Mucosa of stomach (tissue), 1 donor: ENCODE measurements around the gene CACNA1H.
"Not testable (repeated sequence)": the region's sequence is repeated elsewhere in the genome, so short reads cannot be mapped to it uniquely, and the experiment has no call there.

ENCODE experiments used
- H3K27me3 ChIP-seq: one replicate; pipeline ENCODE4 v1.7.0; 2013; ENCODE audit warnings: mild to moderate bottlenecking, low read length; ENCODE audit not compliant: control insufficient read depth, insufficient read depth
- H3K36me3 ChIP-seq: one replicate; pipeline ENCODE4 v1.7.0; 2013; ENCODE audit warnings: low read length; ENCODE audit not compliant: control insufficient read depth, insufficient read depth
- H3K4me1 ChIP-seq: one replicate; pipeline ENCODE4 v1.7.0; 2013; ENCODE audit warnings: mild to moderate bottlenecking, low read length; ENCODE audit not compliant: control insufficient read depth, insufficient read depth
- H3K4me3 ChIP-seq: one replicate; pipeline ENCODE4 v1.7.0; 2013; ENCODE audit warnings: low read length
- H3K9ac ChIP-seq: one replicate; pipeline ENCODE4 v1.7.0; 2013; ENCODE audit warnings: mild to moderate bottlenecking, low read length, moderate library complexity
- H3K9me3 ChIP-seq: one replicate; pipeline ENCODE4 v1.7.0; 2013; ENCODE audit warnings: mild to moderate bottlenecking, low read length, moderate library complexity; ENCODE audit not compliant: control insufficient read depth
- donor health status: Pancreatic carcinoma.

The CACNA1H gene

GRCh38 chr16:1220098-1220728 lies 67.3 kb downstream of the CACNA1H start:
- Histone ChIP-seq H3K27me3 (no peaks in the 10 kb centered on the region), H3K4me1 (peaks cover 4% of the 10 kb centered on the region), H3K9me3 (no peaks in the 10 kb centered on the region), H3K4me3 (no peak overlapping the region), H3K9ac (no peak overlapping the region), H3K36me3 (no peaks in the 10 kb centered on the region)

DNA sequence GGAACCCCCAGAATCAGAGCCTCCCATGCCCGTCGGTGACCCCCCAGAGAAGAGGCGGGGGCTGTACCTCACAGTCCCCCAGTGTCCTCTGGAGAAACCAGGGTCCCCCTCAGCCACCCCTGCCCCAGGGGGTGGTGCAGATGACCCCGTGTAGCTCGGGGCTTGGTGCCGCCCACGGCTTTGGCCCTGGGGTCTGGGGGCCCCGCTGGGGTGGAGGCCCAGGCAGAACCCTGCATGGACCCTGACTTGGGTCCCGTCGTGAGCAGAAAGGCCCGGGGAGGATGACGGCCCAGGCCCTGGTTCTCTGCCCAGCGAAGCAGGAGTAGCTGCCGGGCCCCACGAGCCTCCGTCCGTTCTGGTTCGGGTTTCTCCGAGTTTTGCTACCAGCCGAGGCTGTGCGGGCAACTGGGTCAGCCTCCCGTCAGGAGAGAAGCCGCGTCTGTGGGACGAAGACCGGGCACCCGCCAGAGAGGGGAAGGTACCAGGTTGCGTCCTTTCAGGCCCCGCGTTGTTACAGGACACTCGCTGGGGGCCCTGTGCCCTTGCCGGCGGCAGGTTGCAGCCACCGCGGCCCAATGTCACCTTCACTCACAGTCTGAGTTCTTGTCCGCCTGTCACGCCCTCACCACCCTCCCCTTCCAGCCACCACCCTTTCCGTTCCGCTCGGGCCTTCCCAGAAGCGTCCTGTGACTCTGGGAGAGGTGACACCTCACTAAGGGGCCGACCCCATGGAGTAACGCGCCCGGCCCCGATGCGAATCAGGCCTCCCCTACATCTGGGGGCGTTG lies 68.1 kb downstream of the CACNA1H start:
- Histone ChIP-seq H3K4me3 (no peak overlapping the region), H3K4me1 (peaks cover 12% of the 10 kb centered on the region), H3K9me3 (no peaks in the 10 kb centered on the region), H3K36me3 (no peaks in the 10 kb centered on the region), H3K9ac (no peak overlapping the region), H3K27me3 (no peaks in the 10 kb centered on the region)

DNA sequence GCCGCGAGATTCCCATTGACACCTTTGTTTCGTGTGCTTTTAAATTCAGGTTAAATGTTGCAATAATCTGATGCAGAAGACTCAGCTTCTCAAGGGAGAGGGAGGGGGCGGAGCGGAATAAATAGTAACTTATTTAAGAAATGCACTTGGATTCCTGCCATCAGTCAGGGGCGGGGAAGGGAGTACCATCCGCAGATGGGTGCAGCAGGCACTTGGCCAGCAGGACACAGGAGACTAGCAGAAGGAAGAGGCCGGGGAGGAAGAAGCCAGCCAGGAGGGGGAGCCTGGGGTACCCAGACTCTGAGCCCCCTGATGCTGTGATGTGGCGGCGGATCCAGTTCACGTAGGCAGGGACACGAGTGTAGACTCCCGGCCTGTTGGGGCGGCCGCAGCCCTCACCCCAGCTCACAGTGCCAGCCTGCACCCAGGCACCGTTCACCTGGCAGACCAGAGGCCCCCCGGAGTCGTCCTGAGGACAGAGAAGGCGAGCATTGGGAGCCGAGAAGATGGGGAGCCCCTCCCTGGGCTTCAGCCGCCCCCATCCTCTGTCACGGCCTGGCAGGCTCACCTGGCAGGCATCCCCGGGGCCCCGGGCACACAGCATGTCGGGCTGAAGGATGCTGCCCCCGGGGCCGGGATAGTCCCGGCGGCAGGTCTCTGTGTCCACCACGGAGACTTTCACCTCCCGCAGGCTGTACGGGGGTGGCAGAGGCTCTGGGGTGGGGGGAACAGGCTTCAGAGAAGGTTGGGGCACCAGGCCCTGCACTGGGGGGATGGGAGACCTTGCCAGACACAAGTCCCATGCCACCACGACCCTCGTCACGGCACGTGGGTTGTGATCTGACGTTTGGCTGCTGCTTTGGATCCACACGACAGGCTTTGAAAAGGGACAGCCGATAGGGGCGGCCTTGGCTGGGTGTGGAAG lies 69.0 kb downstream of the CACNA1H start:
- H3K36me3 ChIP-seq, result no peaks in the 10 kb centered on the region
- no peaks in the 10 kb centered on the region for H3K9me3 ChIP-seq
- H3K4me1 ChIP-seq, result peaks cover 13% of the 10 kb centered on the region
- H3K9ac ChIP-seq, result no peak overlapping the region
- no peak overlapping the region for H3K4me3 ChIP-seq
- no peaks in the 10 kb centered on the region for H3K27me3 ChIP-seq

DNA sequence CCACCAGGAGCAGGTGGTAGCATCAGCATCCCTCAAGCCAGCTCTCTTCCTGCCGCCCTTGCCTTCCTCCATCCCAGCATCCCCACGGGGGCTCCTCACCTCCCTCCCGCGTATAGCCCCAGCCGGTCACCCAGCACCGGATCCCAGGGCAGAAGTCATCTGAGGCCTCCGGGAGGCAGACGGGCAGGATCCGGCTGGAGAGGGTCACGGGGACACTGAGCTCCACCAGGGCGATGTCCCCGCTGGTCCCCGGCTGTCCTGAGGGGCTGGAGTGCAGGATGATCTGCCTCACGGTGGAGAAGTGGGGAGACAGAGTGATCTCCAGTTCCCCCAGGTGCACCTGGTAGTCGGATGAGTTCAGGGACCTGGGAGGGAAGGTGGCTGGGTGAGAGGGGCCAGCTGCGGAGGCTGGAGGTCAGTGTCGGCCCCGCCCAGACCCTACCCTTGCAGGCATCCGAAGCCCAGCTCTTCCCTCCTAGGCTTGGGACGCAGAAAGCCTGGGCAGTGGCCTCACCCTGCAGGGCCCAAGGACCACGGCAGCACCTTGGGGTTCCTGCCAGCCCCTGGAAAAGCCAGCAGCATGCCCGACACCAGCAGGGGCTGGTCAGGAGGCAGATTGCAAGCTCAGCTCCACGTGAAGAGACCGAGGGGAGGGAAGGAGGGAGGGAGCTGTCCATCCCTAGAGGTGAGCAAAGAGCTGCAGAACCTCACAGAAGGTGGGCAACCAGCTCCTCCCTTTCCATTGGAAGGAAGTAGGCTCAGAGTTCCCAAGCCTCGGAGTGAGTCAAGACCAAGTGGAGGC lies 69.8 kb downstream of the CACNA1H start:
- no peaks in the 10 kb centered on the region for H3K27me3 ChIP-seq
- H3K4me1 ChIP-seq, result peaks cover 13% of the 10 kb centered on the region
- H3K36me3 ChIP-seq, result no peaks in the 10 kb centered on the region
- H3K9ac ChIP-seq, result no peak overlapping the region
- H3K4me3 ChIP-seq, result no peak overlapping the region
- H3K9me3 ChIP-seq, result no peaks in the 10 kb centered on the region

GRCh38 chr16:1223355-1224214 lies 70.7 kb downstream of the CACNA1H start:
- Histone ChIP-seq H3K4me1 (peaks cover 13% of the 10 kb centered on the region), H3K4me3 (no peak overlapping the region), H3K36me3 (no peaks in the 10 kb centered on the region), H3K9ac (no peak overlapping the region), H3K9me3 (no peaks in the 10 kb centered on the region), H3K27me3 (no peaks in the 10 kb centered on the region)

- H3K4me3 ChIP-seq, result no peak overlapping the region
Measured at GRCh38 chr16:1224558-1224957, 71.7 kb downstream of the CACNA1H start.

GRCh38 chr16:1225051-1225451 lies 72.1 kb downstream of the CACNA1H start, which contains the start of gene TPSG1:
Gene TPSG1, minus strand, starts transcription at chr16:1225268. Its CDS starts 16 bp downstream, at chr16:1225252.
- Histone ChIP-seq H3K4me1 (peaks cover 13% of the 10 kb centered on the region), H3K4me3 (no peak within 1 kb of the TSS), H3K9ac (no peak within 1 kb of the TSS), H3K27me3 (no peaks in the 10 kb centered on the region), H3K36me3 (no peaks in the 10 kb centered on the region), H3K9me3 (no peaks in the 10 kb centered on the region)

More at GRCh38 chr16:1224558-1224957, 71.7 kb downstream of the CACNA1H start:
- peaks cover 13% of the 10 kb centered on the region for H3K4me1 ChIP-seq
- no peaks in the 10 kb centered on the region for H3K27me3 ChIP-seq
- H3K9ac ChIP-seq, result no peak overlapping the region
- no peaks in the 10 kb centered on the region for H3K36me3 ChIP-seq
- H3K9me3 ChIP-seq, result no peaks in the 10 kb centered on the region

GRCh38 chr16:1225728-1226311 lies 72.9 kb downstream of the CACNA1H start:
- H3K27me3 ChIP-seq, H3K36me3 ChIP-seq, H3K9ac ChIP-seq, H3K9me3 ChIP-seq, H3K4me3 ChIP-seq: not testable (repeated sequence)
- peaks cover 13% of the 10 kb centered on the region for H3K4me1 ChIP-seq

GRCh38 chr16:1226692-1227091 lies 73.8 kb downstream of the CACNA1H start:
- H3K9me3 ChIP-seq, H3K36me3 ChIP-seq, H3K27me3 ChIP-seq, H3K4me3 ChIP-seq, H3K9ac ChIP-seq: not testable (repeated sequence)
- H3K4me1 ChIP-seq, result peaks cover 13% of the 10 kb centered on the region

DNA sequence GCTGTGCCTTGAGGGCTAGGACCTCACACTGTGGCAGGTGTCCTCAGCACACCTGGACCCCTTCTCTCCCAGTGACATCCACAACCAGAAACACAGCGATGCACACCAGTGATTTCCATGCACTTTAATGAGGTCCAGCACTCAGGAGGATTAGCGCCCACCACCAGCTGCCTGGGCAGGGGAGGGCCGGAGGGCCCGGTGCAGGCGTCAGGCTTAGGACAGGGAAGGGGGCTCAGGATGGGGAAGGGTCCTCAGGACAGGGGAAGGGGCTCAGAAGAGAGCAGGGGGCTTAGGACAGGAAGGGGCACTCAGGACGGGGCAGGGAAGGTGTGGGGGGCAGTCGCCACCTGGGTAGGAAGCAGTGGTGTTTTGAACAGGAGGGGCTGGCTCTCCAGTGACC lies 75.3 kb downstream of the CACNA1H start:
- H3K4me3 ChIP-seq, H3K36me3 ChIP-seq, H3K27me3 ChIP-seq: not testable (repeated sequence)

More for the DNA sequence above, 75.3 kb downstream of the CACNA1H start:
- H3K4me1 ChIP-seq, result peaks cover 13% of the 10 kb centered on the region
- H3K9me3 ChIP-seq, H3K9ac ChIP-seq: not testable (repeated sequence)
